Tongue (tissue), 2 donors: ENCODE measurements around the gene ZNF101. TPM values are rescaled to one million over a fixed set of nuclear protein-coding genes. Genes with fewer than 3 reads are reported as not detected.

Experiments
- DNase-seq: peaks from one replicate; pipeline ENCODE4 v3.0.0-alpha.2; 2015
- total RNA-seq: library from RNA; depleted of rRNA; stranded (reverse); fragments of >200 nt; gene quantifications from one replicate; pipeline ENCODE4 v1.2.3, GENCODE V29; 2014

Gene ZNF101
- total RNA-seq, 1 donor from 2014 or later, result 7.0 TPM

- no peak for DNase-seq
These were observed 26.0 kb upstream of the ZNF101 start for GRCh38 chr19:19642506-19643157.

GRCh38 chr19:19643158-19644053 lies 25.2 kb upstream of the ZNF101 start, which contains the start of gene GMIP:
Gene GMIP, minus strand, starts transcription at chr19:19643657. Its CDS starts 128 bp downstream, at chr19:19643529.
- DNase-seq, result peak; percentile 83

DNA sequence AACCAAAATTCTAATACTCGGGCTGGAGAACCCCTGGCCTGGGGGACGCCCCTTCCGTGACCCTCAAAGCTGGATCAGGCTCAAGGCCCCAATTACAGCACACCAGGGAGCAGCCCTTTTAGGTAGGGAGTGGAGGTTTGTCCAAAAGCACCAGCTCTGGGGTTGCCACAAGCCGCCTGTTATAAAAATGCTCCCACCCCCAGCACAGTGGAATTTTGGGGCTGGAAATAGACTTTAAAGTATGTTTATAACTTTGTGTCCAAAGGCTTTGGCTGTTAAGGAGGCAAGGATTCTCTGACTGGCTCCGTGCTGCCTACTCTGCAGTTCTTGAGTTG lies 24.6 kb upstream of the ZNF101 start:
- no peak for DNase-seq

DNA sequence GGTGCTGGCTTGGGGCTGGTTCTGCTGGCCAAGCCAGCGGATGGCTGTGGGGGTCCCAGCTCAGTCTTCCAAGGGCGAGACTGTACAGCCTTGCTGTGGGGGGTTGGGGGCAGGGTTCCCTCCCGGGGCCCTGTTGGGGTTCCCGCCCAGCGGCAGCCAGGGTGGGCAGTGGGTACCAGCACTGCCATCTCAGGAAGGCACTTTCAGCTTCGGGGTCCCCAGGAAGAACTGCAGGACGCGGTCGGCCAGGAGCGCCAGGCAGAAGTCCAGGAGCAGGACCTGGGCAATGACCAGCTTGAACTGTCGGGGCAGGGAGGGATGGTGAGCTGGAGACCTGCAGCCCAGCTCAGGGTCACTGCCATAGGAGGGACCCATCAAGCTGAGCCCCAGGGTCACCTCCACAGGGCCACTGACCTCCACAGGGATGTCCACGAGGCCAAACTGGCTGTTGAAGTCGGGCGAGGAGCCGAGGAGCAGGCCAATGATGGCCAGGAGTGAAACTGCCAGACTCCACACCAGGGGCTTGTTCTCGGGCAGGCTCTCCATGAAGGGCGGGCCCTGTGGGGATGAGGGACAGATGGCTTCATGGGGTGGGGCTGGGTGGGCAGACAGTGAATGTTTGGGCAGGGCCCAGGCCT lies 23.3 kb upstream of the ZNF101 start:
- DNase-seq, result no peak

- no peak for DNase-seq
These were observed 21.4 kb upstream of the ZNF101 start for GRCh38 chr19:19647037-19647835.

GRCh38 chr19:19649155-19649554 lies 19.5 kb upstream of the ZNF101 start:
- no peak for DNase-seq

GRCh38 chr19:19649580-19649995 lies 19.1 kb upstream of the ZNF101 start:
- no peak for DNase-seq

GRCh38 chr19:19650331-19650730 lies 18.3 kb upstream of the ZNF101 start:
- DNase-seq, result peak; percentile 46

- no peak for DNase-seq
These were observed 17.6 kb upstream of the ZNF101 start for GRCh38 chr19:19651076-19651475.

DNA sequence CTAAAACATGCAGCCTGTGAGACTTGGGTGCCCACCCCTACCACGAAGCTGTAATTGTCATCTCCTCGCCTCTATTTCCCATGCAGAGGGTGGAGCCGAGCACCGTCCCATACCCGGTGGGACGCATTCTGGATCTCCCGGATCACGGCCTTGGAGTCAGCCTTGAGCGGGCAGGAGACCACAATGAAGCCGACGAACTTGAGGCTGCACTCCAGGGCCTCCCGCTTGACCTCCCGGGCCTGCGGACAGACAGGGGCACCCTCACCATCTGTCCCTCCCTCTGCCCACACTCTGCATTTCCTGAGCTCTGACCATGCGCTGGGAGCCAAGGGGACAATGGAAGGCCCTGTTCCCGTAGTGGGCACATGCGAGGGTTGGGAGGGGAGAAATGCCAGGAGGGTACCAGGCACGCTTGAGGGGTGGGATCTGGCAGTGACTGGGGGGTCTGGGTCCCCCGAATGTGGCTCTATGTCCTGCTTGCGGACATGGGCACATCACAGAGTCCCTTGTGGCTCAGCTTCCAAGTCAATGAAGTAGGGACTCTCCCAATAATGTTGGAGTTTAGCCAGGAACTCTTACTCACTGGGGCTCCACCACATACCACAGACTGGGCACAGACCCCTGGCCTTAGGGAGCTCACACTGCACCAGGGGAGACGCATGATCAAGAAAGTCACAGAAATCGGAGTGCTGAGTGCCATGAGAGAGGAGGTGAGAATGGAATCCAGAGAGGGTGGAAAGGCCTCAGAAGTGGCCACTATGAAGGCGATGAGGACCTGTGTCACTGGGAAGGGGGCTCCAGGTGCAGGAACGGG lies 15.9 kb upstream of the ZNF101 start:
- no peak for DNase-seq

- no peak for DNase-seq
These were observed 15.0 kb upstream of the ZNF101 start for GRCh38 chr19:19653597-19654147.

- no peak for DNase-seq
These were observed 14.2 kb upstream of the ZNF101 start for GRCh38 chr19:19654441-19654840.

- no peak for DNase-seq
These were observed 13.5 kb upstream of the ZNF101 start for GRCh38 chr19:19655051-19655594.

- no peak for DNase-seq
These were observed 12.8 kb upstream of the ZNF101 start for GRCh38 chr19:19655641-19656343.

DNA sequence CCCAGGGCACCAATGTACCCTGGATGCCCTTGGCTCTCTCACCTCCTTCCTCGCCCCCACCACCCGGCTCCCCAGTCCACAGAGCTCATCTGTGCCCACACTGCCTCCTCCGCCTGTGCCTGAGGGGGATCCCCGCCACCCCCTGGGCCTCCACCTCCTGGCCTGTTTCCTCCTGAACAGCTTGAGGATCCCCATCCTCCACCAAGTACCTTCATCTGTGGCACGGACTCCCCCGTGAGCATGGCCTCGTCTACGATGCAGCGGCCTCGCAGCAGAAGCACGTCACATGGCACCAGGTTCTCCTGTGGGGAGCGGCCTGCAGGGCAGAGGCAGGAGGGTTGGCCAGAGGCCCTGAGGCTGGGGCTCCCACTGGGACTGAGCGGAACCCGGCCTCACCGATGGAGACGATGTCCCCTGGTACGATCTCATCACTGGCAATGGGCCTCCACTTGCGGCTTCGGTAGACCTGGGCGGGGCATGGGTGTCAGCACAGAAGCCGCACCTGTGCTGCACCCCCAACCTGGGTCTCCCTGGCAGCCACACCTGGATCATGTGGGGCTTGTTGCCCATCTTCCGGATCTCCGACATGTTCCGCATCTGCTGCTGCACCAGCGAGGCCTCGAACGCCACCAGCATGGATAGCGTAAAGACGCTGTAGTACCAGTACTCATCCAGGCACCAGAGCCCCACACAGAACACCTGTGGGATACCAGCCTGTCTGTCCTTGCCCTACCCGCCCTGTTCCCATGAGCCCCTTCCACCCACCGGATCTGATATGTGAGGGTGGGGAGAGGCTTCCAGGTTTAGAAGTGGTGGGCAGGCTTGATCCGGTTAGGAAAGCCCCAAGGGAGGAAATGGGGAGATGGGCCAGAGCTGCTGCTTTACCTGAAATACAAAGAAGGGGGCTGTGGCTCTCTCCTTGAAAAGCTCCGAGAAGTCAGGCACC lies 11.9 kb upstream of the ZNF101 start:
- DNase-seq, result no peak

DNA sequence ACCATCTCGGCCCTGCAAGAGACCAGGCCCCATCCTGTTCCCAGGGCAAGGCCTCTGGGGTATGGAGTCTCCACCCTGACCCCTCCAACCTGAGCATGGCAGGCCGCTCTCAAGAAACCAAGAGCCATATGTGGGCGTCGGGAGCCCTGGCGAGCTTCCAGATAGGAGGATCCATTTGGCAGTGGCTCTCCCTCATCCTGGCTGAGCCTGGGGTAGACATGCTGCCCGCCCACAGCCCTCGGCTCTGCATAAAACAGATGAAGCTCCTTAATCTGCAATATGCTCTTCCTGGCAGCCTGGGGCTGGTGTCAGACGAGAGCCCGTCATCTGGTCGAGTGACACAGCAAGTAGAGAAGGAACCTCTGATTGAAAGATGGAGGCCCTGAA lies 11.2 kb upstream of the ZNF101 start:
- DNase-seq, result no peak

DNA sequence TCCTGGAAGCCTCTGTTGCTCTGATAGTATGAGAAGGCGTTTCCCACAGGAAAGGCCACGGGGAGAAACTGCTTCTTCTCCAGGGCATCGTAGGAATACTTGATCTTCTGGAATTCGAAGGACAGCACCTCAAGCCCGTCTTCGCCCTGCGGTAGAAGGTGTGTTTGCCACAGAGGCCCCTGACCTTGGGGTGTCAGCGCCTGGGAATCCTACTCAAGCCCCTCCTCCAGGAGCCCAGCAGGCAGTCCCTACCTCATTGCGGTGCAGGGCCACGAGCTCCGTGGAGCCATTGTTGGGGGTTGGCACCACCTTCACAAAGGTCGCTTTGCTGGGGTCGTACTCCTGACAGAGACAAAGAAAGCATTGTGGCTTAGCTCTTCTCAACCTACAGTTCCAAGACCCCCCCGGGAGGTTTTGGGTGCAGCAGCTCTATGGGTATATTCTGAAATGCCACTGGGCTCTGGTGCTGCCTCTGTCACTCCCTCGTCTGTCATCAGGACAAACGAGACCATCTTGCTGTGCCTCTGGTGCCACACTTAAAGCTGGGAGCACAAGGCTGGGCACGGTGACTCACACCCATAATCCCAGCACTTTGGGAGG lies 8.9 kb upstream of the ZNF101 start:
- no peak for DNase-seq

GRCh38 chr19:19661141-19661674 lies 7.4 kb upstream of the ZNF101 start:
- DNase-seq, result no peak
